ENCODE results near the gene ZBTB40. TPM values are rescaled to one million over a fixed set of nuclear protein-coding genes. Genes with fewer than 3 reads are reported as not detected.

ZBTB40 gene
- total RNA-seq, 3 donors from 2014 or later = 14.8 to 28.0 (median 16.7) TPM

DNA sequence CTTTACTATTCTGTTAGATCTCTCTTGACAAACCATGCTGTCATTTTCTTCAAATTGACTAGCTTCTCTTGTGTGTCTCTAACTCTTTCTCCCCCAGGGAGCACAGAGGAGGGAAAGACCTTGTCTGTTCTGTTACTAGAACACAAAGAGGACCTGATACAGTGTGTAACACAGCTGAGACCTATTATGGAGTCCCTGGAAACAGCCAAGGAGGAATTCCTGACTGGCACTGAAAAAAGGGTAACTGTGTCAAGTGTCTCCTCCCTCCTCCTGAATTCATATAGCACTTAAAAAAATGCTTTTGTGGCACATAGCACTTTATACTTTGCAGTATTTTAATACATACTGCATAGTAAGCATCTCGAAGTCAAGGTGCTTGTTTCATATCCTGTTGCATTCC is 50.6 kb downstream of the ZBTB40 start:
- intact Hi-C loops (cut with DNase I, micrococcal nuclease) = no loop called here
- Histone ChIP-seq H3K4me1 (ENCODE audit: low read depth) (no peaks in the 10 kb centered on the region), H3K36me3 (ENCODE audit: low read depth) (no peaks in the 10 kb centered on the region), H3K9me3 (no peaks in the 10 kb centered on the region), H3K4me3 (no peak overlapping the region)
- no peak for ATAC-seq
- TF ChIP-seq, protein P1, sequence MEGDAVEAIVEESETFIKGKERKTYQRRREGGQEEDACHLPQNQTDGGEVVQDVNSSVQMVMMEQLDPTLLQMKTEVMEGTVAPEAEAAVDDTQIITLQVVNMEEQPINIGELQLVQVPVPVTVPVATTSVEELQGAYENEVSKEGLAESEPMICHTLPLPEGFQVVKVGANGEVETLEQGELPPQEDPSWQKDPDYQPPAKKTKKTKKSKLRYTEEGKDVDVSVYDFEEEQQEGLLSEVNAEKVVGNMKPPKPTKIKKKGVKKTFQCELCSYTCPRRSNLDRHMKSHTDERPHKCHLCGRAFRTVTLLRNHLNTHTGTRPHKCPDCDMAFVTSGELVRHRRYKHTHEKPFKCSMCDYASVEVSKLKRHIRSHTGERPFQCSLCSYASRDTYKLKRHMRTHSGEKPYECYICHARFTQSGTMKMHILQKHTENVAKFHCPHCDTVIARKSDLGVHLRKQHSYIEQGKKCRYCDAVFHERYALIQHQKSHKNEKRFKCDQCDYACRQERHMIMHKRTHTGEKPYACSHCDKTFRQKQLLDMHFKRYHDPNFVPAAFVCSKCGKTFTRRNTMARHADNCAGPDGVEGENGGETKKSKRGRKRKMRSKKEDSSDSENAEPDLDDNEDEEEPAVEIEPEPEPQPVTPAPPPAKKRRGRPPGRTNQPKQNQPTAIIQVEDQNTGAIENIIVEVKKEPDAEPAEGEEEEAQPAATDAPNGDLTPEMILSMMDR (IDR thresholded peaks at IDR 0.05) = no peak
- no peak for DNase-seq

DNA sequence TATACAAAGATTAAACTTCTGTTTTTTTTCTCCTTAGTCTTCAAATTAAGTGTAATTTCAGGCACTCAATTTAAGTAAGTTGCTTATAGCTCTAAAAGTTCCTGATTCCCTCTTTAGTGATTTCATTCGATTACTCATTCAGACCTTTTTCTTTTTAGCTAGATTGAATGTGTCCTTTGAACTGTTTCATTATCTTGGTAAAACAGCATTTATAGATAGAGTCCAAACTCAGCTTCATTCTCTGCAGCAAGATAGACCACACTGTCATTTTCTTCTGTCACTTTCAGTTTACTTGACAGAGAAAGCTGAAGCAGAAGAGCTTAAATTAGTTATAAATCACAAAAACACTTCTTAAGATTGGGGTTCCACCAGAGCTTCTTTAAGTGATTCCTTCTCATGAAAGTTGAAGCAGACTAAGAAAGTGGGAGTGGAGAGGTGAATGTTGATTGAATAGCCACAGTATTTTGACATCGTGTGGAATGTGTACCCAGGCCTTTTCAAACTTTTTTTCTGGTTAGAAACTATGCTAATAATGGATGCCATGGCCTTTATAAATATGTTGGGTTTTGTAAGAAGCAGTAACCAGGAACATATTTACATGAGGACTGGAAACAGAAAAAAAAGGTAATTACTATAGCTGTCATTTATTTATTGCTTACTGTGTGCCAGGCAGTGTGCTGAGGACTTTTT is 52.2 kb downstream of the ZBTB40 start:
- no peaks in the 10 kb centered on the region for H3K36me3 ChIP-seq (ENCODE audit: low read depth)
- ATAC-seq = no peak
- no peaks in the 10 kb centered on the region for H3K9me3 ChIP-seq
- no peak overlapping the region for H3K4me3 ChIP-seq
- TF ChIP-seq, protein P1 (IDR thresholded peaks at IDR 0.05) = no peak
- intact Hi-C loops (cut with DNase I, micrococcal nuclease) = no loop called here
- DNase-seq = no peak
- no peaks in the 10 kb centered on the region for H3K4me1 ChIP-seq (ENCODE audit: low read depth)

DNA sequence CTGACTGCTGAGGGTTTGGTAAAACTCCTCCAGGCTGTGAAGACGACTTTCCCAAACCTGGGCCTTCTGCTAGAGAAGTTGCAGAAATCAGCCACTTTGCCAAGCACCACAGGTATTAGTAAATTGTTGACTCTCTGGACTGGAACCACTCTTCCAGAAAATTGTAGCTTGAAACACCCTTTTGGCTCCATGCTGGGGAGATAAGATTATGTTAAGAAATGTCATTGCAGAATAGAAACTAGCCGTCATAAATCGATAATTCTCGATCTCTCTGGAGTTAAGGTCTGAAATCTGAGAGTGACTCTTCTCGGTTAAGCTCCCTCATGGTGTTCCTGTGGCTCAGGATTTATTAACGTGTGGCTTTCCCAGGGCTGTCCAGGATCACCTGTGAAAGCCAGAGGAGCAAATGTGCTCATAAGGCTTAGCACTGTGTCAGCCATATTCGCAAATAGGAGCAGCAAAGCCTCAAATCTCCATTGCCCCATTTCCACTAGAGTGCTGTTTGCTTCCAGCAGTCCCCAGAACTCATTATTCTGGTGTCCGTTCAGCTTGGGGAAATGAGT is 54.6 kb downstream of the ZBTB40 start:
- no peaks in the 10 kb centered on the region for H3K4me1 ChIP-seq (ENCODE audit: low read depth)
- TF ChIP-seq, protein P1 (IDR thresholded peaks at IDR 0.05) = no peak
- DNase-seq (no peak), ATAC-seq (no peak)
- H3K4me3 ChIP-seq = no peak overlapping the region
- intact Hi-C loops (cut with DNase I, micrococcal nuclease) = no loop called here
- no peaks in the 10 kb centered on the region for H3K9me3 ChIP-seq
- no peaks in the 10 kb centered on the region for H3K36me3 ChIP-seq (ENCODE audit: low read depth)

DNA sequence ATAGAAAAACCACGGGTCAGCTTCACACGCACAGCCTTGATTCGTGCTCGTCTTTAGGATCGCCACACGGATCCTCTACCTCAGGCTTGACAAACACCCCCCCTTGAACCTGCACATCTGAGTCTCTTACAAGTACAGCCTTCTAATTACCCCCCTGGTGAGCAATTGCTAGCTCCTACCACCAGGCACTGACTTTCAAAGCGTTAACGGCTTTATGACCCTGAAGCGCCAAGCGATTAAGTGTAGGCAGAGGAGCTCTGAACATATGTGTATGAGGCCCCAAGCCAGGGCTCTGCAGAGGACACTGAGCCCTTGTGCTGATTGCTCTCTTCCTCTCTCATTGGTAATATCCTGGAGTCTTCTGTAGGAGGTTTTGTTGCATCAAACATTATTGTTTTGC is 55.9 kb downstream of the ZBTB40 start:
- no peak for DNase-seq
- TF ChIP-seq, protein P1 (IDR thresholded peaks at IDR 0.05) = no peak
- no peak overlapping the region for H3K4me3 ChIP-seq
- H3K36me3 ChIP-seq (ENCODE audit: low read depth) = no peaks in the 10 kb centered on the region
- no peaks in the 10 kb centered on the region for H3K9me3 ChIP-seq
- no peaks in the 10 kb centered on the region for H3K4me1 ChIP-seq (ENCODE audit: low read depth)
- intact Hi-C loops (cut with DNase I, micrococcal nuclease) = no loop called here
- ATAC-seq = no peak

DNA sequence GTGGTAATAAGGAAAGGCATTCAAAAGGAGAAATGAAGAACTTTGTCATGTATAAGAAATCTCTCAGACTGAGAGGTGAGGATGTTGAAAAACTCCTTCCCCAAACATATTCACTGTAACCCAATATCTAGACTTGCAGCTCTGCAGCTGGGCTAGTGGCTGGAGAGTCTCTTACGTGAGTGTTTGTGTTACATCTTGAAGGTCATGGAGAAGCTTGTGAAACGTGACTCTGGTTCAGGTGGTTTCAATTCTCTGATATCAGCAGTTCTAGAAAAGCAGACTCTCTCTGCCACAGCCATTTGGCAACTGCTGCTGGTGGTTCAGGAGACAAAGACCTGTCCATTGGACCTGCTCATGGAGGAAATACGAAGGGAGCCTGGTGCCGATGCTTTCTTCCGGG is 56.7 kb downstream of the ZBTB40 start:
- H3K4me1 ChIP-seq (ENCODE audit: low read depth) = no peaks in the 10 kb centered on the region
- TF ChIP-seq, protein P1 (IDR thresholded peaks at IDR 0.05) = no peak
- H3K9me3 ChIP-seq = no peaks in the 10 kb centered on the region
- no peak overlapping the region for H3K4me3 ChIP-seq
- DNase-seq (no peak), ATAC-seq (no peak)
- intact Hi-C loops (cut with DNase I, micrococcal nuclease) = no loop called here
- no peaks in the 10 kb centered on the region for H3K36me3 ChIP-seq (ENCODE audit: low read depth)
